Activated naive CD4-positive, alpha-beta T cell treated with anti-CD3 and anti-CD28 coated beads for 36 hours (primary cell): Measurements from ENCODE around the gene OLFM1. TPM values are rescaled to one million over a fixed set of nuclear protein-coding genes. Genes with fewer than 3 reads are reported as not detected.
A peak's percentile ranks its signal among the peaks of the same experiment; 100 is the strongest.

Experiments used
- CTCF ChIA-PET: fragments of 350-600 bp; sonication (Branson Sonifier 250); formaldehyde crosslinking; loops from one replicate; lab custom pipeline; 2021; ENCODE audit warnings: antibody characterized with exemption; lab: Charles Lee
- DNase-seq: peaks from one replicate; pipeline ENCODE4 v3.0.0-alpha.2; 2020
- H3K27ac Mint-ChIP-seq: one replicate; pipeline ENCODE4 v1.8.0; 2021; ENCODE audit warnings: mild to moderate bottlenecking, mixed read lengths
- H3K27me3 Mint-ChIP-seq: one replicate; pipeline ENCODE4 v1.8.0; 2021; ENCODE audit warnings: low read depth, mixed read lengths
- H3K36me3 Mint-ChIP-seq: one replicate; pipeline ENCODE4 v1.8.0; 2021; ENCODE audit warnings: low read depth, mixed read lengths
- H3K4me1 Mint-ChIP-seq: one replicate; pipeline ENCODE4 v1.8.0; 2021; ENCODE audit warnings: low read depth, mixed read lengths
- H3K4me3 Mint-ChIP-seq: one replicate; pipeline ENCODE4 v1.8.0; 2021; ENCODE audit warnings: mild to moderate bottlenecking, moderate library complexity, mixed read lengths
- H3K9me3 Mint-ChIP-seq: one replicate; pipeline ENCODE4 v1.8.0; 2021; ENCODE audit warnings: mixed read lengths
- intact Hi-C: fragments of 100-400 bp; cut with micrococcal nuclease; formaldehyde crosslinking; loops from one replicate; pipeline ENCODE4 v1.15.1; 2023
- total RNA-seq, 2 experiments: library from RNA; stranded (reverse); gene quantifications; one replicate each; pipeline ENCODE4 v1.2.3, GENCODE V29; 2021

Gene OLFM1
- total RNA-seq, 2 experiments from 2014 or later = not detected

DNA sequence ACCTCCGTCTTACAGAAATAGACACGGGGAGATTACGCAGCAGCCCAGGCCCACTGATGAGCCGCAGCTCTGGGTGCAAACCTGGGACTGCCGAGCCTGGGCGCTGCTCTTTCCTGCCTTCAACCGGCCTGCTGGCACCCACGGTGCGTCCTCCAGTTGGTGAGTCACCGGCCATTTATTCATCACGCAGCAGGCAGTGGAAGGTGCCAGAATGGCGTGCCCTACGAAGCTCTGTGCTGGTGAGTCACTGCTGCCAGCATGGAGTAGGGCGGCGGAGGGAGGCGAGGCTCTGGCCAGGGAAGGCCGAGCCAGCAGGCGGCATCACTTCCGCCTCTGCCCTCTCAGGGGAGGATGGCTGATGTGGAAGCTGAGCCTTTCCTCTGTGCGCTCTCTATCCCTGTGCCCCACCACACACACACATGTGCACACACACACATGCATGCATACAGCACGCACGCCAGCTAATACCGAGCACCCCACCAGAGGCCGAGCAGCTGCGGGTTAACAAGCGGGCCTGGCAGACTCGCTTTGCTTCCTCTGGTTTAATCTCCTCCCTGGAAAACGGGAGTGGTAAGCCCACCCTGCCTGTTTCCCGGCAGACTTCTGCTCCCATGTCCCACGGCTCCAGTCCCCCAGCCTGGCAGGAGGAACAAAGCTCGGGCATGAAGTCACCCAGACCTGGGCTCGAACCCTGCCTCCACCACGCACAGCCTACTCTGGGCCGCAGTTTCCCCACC lies 39.2 kb downstream of the OLFM1 start:
- H3K9me3 Mint-ChIP-seq = peaks cover 3% of the 10 kb centered on the region
- H3K27ac Mint-ChIP-seq = no peak overlapping the region
- peaks cover 5% of the 10 kb centered on the region for H3K27me3 Mint-ChIP-seq
- no peak overlapping the region for H3K4me3 Mint-ChIP-seq
- intact Hi-C loops = no loop called here
- CTCF ChIA-PET = no interaction called here
- no peaks in the 10 kb centered on the region for H3K36me3 Mint-ChIP-seq
- DNase-seq = no peak
- H3K4me1 Mint-ChIP-seq = peaks cover 8% of the 10 kb centered on the region

DNA sequence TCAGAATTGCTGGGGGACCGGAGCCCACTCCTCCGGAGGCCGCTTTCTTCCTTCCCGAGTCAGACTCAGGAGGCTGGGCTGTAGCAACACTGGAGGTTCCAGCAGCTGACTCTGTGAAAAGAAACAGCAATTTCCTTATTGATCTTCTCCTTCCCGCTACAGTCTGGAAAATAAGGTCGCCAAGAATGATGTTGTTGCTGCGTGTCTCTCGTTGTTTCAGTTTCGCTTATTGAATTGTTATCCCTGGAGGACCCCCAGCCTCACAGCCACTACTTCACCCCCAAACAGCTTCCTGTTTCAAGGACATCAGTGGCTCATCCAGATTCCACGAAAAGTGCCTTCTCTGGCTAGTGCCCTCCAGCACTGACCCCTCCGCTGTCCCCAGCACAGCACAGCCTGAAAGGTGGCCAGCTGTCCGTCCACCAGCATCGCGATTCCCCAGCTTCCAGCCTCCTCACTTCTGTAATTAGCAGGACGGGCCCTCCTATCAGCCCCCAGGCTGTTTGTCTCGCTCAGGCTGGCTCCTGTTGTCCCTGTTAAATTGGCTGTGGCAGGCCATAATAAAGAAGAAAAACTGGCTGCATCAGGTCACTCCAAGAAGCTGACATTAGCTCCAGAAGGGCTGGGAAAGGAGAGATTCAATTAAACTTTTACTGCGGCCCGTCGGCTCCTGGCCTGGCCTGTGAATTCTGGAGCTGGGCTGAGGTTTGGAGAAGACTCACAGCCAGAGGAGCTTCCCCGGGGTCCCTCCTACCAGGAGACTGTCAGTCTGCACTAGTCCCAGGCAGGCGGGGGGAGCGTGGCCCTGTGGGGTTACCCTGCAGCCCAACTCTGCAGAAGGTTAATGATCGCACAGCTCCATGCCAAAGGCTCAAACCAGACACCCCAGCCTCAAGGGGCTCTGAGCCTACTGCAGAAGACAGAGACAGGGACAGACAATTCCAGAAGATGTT lies 40.5 kb downstream of the OLFM1 start:
- Mint-ChIP-seq H3K27me3 (peaks cover 13% of the 10 kb centered on the region), H3K4me1 (peaks cover 8% of the 10 kb centered on the region), H3K9me3 (peaks cover 3% of the 10 kb centered on the region), H3K27ac (no peak overlapping the region), H3K4me3 (no peak overlapping the region), H3K36me3 (no peaks in the 10 kb centered on the region)
- CTCF ChIA-PET = no interaction called here
- no peak for DNase-seq
- intact Hi-C loops = no loop called here

DNA sequence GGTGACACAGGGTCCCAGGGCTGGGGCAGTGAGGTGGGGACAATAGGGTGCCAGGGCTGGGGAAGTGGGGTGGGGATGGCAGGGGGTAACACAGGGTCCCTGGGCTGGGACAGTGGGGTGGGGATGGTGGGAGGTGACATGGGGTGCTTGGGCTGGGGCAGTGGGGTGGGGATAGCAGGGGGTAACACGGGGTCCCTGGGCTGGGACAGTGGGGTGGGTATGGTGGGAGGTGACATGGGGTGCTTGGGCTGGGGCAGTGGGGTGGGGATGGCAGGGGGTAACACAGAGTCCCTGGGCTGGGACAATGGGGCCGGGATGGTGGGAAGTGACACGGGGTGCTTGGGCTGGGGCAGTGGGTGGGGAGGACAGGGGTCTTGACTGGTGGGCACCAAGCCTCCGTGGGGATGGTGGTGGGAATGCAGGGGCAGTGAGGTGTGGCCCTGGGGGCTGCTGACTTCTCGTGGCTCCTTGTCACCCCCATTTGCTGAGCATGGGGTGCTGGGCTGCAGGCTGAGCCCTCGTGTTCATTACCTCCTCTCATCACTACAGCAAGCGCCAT lies 41.7 kb downstream of the OLFM1 start:
- Mint-ChIP-seq H3K4me3 (no peak overlapping the region), H3K4me1 (peaks cover 8% of the 10 kb centered on the region), H3K27ac (no peak overlapping the region), H3K27me3 (peaks cover 14% of the 10 kb centered on the region), H3K36me3 (no peaks in the 10 kb centered on the region), H3K9me3 (peaks cover 3% of the 10 kb centered on the region)
- no peak for DNase-seq
- CTCF ChIA-PET = no interaction called here
- intact Hi-C loops = no loop called here

DNA sequence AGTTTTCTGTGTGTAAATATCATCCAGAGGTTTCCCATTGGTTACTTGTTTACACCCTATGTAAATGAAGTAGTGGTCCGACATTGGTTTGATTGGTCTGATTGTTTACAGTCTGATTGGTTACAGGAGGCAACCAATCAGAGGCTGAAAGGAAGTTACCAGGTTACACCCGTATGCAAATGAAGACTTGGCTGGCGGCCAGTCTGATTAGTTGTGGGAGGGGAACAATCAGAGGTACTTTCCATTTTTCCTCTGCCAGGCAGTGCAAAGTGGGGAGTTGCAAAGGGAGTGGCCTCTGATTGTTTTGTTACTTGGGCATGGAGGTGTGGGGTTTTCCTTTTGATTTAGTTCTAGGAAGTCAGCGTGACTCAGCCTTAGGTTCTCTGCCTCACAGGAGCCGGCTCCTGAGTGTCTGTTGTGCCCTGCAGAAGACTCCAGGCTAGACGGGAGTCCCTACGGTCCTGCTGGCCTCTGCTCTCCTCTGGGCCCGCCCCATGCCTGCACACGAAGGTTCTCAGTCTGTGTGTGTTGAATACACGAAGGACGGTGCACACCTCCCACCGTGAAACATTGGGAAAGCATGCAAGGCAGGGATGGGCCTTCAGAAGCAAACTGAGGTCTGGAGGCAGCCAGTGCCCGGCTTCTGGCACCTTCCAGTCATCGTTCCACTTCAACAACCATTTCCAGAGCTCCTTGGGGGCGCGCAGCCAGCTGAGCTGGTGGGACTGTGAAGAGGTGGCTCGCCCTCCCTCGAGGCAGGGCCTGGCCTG lies 42.9 kb downstream of the OLFM1 start:
- Mint-ChIP-seq H3K36me3 (no peaks in the 10 kb centered on the region), H3K27me3 (peaks cover 14% of the 10 kb centered on the region), H3K27ac (no peak overlapping the region), H3K4me1 (peaks cover 8% of the 10 kb centered on the region), H3K4me3 (no peak overlapping the region), H3K9me3 (peaks cover 3% of the 10 kb centered on the region)
- DNase-seq = peak; percentile 79
- intact Hi-C loops = no loop called here
- CTCF ChIA-PET = no interaction called here

DNA sequence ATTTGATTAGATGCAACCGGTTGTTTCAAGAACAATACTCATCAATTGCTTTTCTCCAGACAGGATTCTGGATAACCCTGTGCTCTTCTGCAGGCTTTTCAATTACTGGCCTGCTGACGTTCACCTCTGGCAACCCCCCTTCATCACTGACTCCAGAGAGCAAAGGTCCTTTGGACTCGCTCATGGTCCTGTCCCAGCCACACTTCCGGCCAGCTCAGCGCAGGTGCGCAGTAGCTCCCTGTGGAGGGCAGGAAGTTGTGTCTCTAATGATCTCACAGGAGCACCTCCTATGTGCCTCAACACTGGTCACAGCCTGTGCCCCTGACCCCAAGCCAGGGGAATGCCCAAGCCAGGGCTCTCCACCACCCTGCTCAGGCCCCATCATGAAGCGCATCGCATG lies 44.0 kb downstream of the OLFM1 start:
- Mint-ChIP-seq H3K27ac (no peak overlapping the region), H3K9me3 (peaks cover 3% of the 10 kb centered on the region), H3K36me3 (no peaks in the 10 kb centered on the region), H3K4me3 (no peak overlapping the region), H3K27me3 (peaks cover 14% of the 10 kb centered on the region), H3K4me1 (peaks cover 8% of the 10 kb centered on the region)
- CTCF ChIA-PET = no interaction called here
- DNase-seq = no peak
- intact Hi-C loops = no loop called here

DNA sequence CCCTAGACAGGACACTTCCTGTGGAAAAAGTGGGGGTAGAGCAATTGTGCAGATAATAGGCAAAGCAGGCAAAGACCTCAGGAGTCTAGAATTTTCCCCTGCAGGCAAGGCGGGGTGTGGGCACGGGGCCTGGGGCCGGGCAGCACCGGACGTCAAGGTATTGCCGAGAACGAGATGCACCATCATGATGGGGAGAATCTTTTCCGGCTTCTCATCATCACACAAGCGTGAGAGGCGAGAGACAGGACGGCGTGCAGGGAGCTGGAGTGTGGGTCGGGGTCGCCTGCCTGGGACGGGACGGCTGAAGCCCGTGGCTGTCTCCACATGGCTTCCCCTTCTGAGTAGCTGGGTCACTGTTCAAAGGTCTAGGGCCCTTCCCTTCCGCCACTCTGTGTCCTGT lies 44.5 kb downstream of the OLFM1 start:
- CTCF ChIA-PET = no interaction called here
- Mint-ChIP-seq H3K4me1 (peaks cover 8% of the 10 kb centered on the region), H3K9me3 (peaks cover 4% of the 10 kb centered on the region), H3K27me3 (peaks cover 20% of the 10 kb centered on the region), H3K4me3 (no peak overlapping the region), H3K36me3 (no peaks in the 10 kb centered on the region), H3K27ac (no peak overlapping the region)
- intact Hi-C loops = no loop called here
- no peak for DNase-seq

DNA sequence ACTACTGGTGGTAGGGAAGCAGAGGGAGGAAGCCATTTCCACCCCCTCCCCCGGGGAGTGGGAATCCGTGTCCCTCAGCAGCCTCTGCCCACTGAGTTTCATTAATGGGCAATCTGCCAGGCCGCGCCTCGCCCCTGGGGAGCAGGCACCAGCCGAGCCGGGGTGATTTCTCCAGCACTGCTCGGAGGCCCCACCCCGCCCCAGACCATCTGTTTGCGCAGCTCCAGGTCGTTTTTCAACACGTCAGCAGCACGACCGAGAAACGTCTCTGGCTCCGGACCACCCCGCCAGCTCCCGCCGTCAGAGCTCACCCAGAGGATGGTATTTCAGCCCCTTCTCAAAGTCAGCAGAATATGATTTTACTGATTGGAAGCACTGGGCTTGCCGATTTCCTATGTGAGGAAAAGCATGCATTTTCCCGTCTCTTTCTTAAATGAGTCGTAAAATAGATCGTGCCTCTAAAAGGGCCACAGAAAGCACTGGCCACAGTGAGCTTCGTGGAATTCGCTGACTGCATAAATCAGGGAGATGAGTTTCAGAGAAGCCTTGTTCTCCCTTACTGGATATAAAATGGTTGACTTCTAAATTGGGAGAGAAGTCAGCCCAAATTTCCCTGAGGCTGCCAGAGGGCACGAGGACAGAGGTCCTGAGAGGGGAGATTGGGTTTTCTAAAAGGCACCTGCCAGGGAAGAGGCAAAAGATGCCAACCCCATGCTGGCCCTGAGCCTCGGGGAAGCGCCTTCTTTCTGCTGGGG lies 47.0 kb downstream of the OLFM1 start:
- Mint-ChIP-seq H3K27ac (no peak overlapping the region), H3K4me1 (peaks cover 8% of the 10 kb centered on the region), H3K9me3 (peaks cover 4% of the 10 kb centered on the region), H3K4me3 (no peak overlapping the region), H3K36me3 (no peaks in the 10 kb centered on the region), H3K27me3 (peaks cover 17% of the 10 kb centered on the region)
- CTCF ChIA-PET = no interaction called here
- intact Hi-C loops = no loop called here
- DNase-seq = no peak

DNA sequence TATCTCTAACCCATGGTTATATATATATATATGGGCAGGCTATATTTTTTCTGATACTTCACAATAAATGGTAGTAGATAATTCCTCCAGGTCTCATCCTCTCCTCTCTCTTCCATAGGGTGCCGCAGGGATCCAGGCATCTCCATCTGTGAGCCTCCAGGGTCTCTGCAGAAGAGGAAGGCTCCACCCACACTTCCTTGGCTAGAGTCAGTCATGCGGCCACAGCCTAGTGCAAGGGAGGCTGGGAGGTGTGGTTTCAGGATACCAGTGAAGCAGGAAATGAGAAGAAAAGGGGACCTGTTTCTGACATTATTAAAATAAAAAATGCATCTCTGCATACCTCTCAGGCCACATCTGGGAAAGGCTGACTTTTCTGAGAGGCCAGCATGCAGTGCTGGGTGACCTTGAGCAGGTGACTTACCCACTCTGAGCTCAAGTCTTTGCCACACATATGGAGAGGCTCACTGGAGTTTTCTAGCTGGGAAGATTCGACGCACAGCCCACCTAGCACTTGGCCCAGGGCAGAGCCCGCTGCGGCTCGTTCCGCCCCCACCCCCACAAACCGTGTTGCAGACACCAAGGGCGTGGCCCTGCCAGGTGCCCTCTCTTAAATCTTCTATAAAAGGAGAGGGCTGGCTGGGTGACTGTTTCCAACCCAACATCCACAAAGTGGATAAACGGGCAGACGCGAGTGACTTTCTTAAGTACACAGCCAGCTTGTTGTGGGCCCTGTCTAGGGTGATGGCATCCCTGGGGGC lies 47.9 kb downstream of the OLFM1 start:
- H3K36me3 Mint-ChIP-seq = no peaks in the 10 kb centered on the region
- no peak overlapping the region for H3K27ac Mint-ChIP-seq
- CTCF ChIA-PET = no interaction called here
- peaks cover 2% of the 10 kb centered on the region for H3K9me3 Mint-ChIP-seq
- DNase-seq = no peak
- H3K4me1 Mint-ChIP-seq = peaks cover 2% of the 10 kb centered on the region
- no peak overlapping the region for H3K4me3 Mint-ChIP-seq
- peaks cover 17% of the 10 kb centered on the region for H3K27me3 Mint-ChIP-seq
- intact Hi-C loops = no loop called here

DNA sequence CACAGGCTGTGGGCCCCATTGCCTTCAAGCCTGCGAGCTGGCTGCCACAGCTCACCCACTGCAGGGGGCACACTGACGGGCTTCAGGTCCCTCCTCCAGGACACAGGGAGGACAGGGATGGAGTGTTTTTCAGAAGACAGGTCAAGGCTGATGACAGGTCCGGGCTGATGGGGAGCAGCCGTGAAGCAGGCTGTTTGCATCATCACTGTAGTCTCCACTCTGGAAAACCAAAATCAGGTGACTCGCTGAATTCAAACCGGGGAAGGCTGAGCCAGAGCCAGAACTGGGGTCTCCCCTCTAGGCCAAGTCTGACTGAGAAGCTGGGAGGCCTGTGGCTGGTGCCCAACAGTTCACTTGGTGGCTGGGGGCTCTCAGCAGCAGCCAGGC lies 48.5 kb downstream of the OLFM1 start:
- intact Hi-C loops = no loop called here
- H3K27me3 Mint-ChIP-seq = peaks cover 17% of the 10 kb centered on the region
- H3K4me1 Mint-ChIP-seq = no peaks in the 10 kb centered on the region

DNA sequence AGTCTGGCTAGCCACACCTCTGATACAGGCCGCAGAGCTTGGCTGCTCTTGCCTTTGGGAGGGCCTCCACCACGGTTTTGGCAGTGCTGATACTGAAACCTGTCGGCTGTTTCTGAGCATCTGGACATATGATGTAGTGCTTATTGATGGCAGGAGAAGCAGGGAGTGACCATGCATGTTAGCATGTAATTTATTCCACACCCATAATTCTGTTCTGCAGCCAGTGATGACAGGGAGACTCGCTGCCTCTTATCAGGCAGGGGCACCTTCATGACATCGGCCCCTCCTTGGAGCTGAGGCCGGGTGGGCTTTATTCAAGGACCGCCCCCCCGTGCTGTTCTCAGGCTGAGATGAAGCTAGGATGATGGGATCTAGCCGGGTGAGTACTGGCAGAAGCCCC lies 49.0 kb downstream of the OLFM1 start:
- H3K36me3 Mint-ChIP-seq = no peaks in the 10 kb centered on the region
- no peak for DNase-seq
- no peaks in the 10 kb centered on the region for H3K4me1 Mint-ChIP-seq
- H3K4me3 Mint-ChIP-seq = no peak overlapping the region
- peaks cover 2% of the 10 kb centered on the region for H3K9me3 Mint-ChIP-seq
- intact Hi-C loops = no loop called here
- peaks cover 17% of the 10 kb centered on the region for H3K27me3 Mint-ChIP-seq
- H3K27ac Mint-ChIP-seq = no peak overlapping the region
- CTCF ChIA-PET = no interaction called here

More for the DNA sequence above, 48.5 kb downstream of the OLFM1 start:
- CTCF ChIA-PET = no interaction called here
- H3K27ac Mint-ChIP-seq = no peak overlapping the region
- DNase-seq = no peak
- H3K36me3 Mint-ChIP-seq = no peaks in the 10 kb centered on the region
- no peak overlapping the region for H3K4me3 Mint-ChIP-seq
- H3K9me3 Mint-ChIP-seq = peaks cover 2% of the 10 kb centered on the region
